Measurements from ENCODE around the gene LRP1. TPM values are rescaled to one million over a fixed set of nuclear protein-coding genes. Genes with fewer than 3 reads are reported as not detected.

Gene LRP1
- total RNA-seq, 2 experiments from 2014 or later, result 1.1 to 4.4 TPM

GRCh38 chr12:57241402-57242310, 113.4 kb downstream of the LRP1 start:
- peak; percentile 28; the same call in 1 of the 2 replicates for TF ChIP-seq CTCF (conservative IDR thresholded peaks at IDR 0.05; ENCODE audit: low read length)
- no peak for TF ChIP-seq EZH2phosphoT487 (IDR thresholded peaks at IDR 0.05; ENCODE audit: borderline replicate concordance, low read depth, low read length)
- Histone ChIP-seq H3K79me2 (ENCODE audit: insufficient read depth, low read depth, low read length) (no peaks in the 10 kb centered on the region), H2AFZ (ENCODE audit: low read length) (no peak overlapping the region), H3K27ac (ENCODE audit: low read depth, low read length, poor library complexity, severe bottlenecking) (peak overlapping the region; percentile 92), H3K36me3 (ENCODE audit: insufficient read depth, low read length) (no peaks in the 10 kb centered on the region), H3K4me1 (ENCODE audit: insufficient read depth, low read length, poor library complexity, severe bottlenecking) (peaks cover 49% of the 10 kb centered on the region), H3K4me2 (ENCODE audit: low read length) (peak overlapping the region; percentile 99), H3K9me2 (ENCODE audit: insufficient read depth, low read length) (no peaks in the 10 kb centered on the region), H3K4me3 (ENCODE audit: low read depth, low read length, poor library complexity, severe bottlenecking) (peak overlapping the region; percentile 74), H4K20me1 (ENCODE audit: insufficient read depth, low read length) (no peaks in the 10 kb centered on the region), H3K9me3 (ENCODE audit: low read length) (no peaks in the 10 kb centered on the region)
- BruUV-seq (replicated peaks), result no TSS peak
- ChIA-PET CTCF (ENCODE audit: unreplicated experiment) (interaction anchor here (0.6 to 4.5 kb wide), 6 partner anchors 12 to 921 kb away, joined by 3 to 32 read pairs (median 6); partner anchors contain the start of genes INHBE and SHMT2), POLR2A (interaction anchor here (0.7 to 7.3 kb wide), 5 partner anchors 8 to 236 kb away, joined by 3 to 69 read pairs (median 19); partner anchors contain the start of gene SHMT2)
- intact Hi-C loops (cut with micrococcal nuclease; ENCODE audit: unreplicated experiment), result loop anchor here (2.0 to 5.0 kb wide), 5 partner anchors 129 to 511 kb away; partner anchors contain the start of genes CDK4, DDIT3 and STAT6
- peak; percentile 53 for DNase-seq (ENCODE audit: low spot score)

- no peaks in the 10 kb centered on the region for H3K9me2 ChIP-seq (ENCODE audit: insufficient read depth, low read length)
- intact Hi-C loops (cut with micrococcal nuclease; ENCODE audit: unreplicated experiment), result loop anchor here (5.0 kb wide), 3 partner anchors 130 to 510 kb away; partner anchors contain the start of genes CDK4 and STAT6
- H3K4me3 ChIP-seq (ENCODE audit: low read depth, low read length, poor library complexity, severe bottlenecking), result peak overlapping the region; percentile 74
- no peak overlapping the region for H2AFZ ChIP-seq (ENCODE audit: low read length)
- TF ChIP-seq EZH2phosphoT487 (IDR thresholded peaks at IDR 0.05; ENCODE audit: borderline replicate concordance, low read depth, low read length), result no peak
- TF ChIP-seq CTCF (conservative IDR thresholded peaks at IDR 0.05; ENCODE audit: low read length), result no peak
- POLR2A ChIA-PET, result interaction anchor here (0.7 to 7.3 kb wide), 5 partner anchors 11 to 235 kb away, joined by 3 to 69 read pairs (median 19); partner anchors contain the start of genes INHBE and SHMT2
- H3K27ac ChIP-seq (ENCODE audit: low read depth, low read length, poor library complexity, severe bottlenecking), result peak overlapping the region; percentile 92
- no peaks in the 10 kb centered on the region for H3K79me2 ChIP-seq (ENCODE audit: insufficient read depth, low read depth, low read length)
- no peaks in the 10 kb centered on the region for H3K36me3 ChIP-seq (ENCODE audit: insufficient read depth, low read length)
- H3K4me2 ChIP-seq (ENCODE audit: low read length), result peak overlapping the region; percentile 99
- CTCF ChIA-PET (ENCODE audit: unreplicated experiment), result interaction anchor here (0.7 to 4.5 kb wide), 8 partner anchors 13 to 210 kb away, joined by 3 to 32 read pairs (median 4); partner anchors contain the start of gene SHMT2
- H3K9me3 ChIP-seq (ENCODE audit: low read length), result no peaks in the 10 kb centered on the region
- no TSS peak for BruUV-seq (replicated peaks)
- peak; percentile 47 for DNase-seq (ENCODE audit: low spot score)
- no peaks in the 10 kb centered on the region for H4K20me1 ChIP-seq (ENCODE audit: insufficient read depth, low read length)
- H3K4me1 ChIP-seq (ENCODE audit: insufficient read depth, low read length, poor library complexity, severe bottlenecking), result peaks cover 45% of the 10 kb centered on the region
Observed at GRCh38 chr12:57242329-57242690, 114.0 kb downstream of the LRP1 start.
